GM12801 (cell line): ENCODE results near the gene STK25.

Experiments
- TF ChIP-seq, protein P1 (sequence below): IDR thresholded peaks from one replicate; pipeline ENCODE4 v1.5.1; 2011; ENCODE audit warnings: control low read depth; ENCODE audit not compliant: insufficient read length; ENCODE audit errors: extremely low read depth

The STK25 gene

DNA sequence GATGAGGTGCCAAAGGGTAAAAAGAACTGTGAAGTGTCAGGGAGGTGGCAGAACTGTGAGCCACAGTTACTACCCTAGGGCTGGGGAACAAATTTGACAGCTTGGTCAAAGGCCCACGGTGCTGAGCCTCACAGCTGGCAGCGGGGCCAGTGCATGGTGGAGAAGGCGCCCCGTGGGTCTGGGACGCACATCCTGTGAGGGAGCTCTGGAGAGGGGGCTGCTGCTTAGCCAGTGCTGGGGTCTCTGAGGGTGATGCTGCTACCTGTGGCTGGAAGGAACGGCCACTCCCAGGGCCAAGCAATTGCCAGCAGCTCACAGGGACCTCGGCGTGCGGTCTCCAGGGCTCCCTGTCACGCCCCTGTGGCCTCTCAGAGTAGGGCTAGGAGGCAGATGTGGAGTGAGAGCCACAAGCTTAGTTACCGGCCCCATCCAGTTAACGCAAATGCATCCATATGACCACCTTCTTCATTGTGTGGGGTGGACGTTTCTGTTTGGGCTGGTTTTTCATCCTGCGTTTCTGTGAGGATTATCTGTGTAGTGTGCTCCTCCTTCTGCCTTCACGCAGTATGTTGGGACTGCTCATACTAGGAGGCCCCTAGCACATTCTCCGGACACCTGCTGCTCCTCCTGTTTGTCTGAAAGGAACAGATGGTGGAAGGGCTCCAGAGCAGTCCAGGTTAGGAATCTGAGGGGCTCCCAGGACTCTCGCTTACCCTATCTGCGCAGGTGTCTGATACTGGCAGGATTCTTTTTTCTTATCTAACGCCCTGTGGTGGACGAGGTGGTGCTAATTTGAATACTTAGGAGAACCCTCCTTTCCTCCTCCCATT lies 26.0 kb downstream of the STK25 start:
- TF ChIP-seq, protein P1, sequence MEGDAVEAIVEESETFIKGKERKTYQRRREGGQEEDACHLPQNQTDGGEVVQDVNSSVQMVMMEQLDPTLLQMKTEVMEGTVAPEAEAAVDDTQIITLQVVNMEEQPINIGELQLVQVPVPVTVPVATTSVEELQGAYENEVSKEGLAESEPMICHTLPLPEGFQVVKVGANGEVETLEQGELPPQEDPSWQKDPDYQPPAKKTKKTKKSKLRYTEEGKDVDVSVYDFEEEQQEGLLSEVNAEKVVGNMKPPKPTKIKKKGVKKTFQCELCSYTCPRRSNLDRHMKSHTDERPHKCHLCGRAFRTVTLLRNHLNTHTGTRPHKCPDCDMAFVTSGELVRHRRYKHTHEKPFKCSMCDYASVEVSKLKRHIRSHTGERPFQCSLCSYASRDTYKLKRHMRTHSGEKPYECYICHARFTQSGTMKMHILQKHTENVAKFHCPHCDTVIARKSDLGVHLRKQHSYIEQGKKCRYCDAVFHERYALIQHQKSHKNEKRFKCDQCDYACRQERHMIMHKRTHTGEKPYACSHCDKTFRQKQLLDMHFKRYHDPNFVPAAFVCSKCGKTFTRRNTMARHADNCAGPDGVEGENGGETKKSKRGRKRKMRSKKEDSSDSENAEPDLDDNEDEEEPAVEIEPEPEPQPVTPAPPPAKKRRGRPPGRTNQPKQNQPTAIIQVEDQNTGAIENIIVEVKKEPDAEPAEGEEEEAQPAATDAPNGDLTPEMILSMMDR, result no peak

DNA sequence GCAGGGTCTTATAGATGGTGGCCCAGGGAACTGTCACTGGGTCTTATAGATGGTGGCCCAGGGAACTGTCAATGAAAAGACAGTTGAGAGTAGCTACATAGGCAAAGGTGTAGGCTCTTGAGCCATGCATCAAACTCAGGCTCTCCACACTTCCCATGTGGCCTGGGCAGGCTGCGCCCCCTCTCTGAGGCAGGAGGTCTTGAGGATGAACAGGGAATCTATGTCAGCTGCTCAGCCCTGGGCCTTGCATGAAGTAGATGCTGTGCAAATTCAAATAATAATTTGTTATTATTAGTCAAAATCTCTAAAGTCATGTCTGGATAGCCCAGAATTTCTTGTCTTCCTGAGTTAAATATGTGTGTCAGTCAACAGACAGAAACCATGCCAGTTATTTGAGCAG lies 26.7 kb downstream of the STK25 start:
- TF ChIP-seq, protein P1, result no peak

DNA sequence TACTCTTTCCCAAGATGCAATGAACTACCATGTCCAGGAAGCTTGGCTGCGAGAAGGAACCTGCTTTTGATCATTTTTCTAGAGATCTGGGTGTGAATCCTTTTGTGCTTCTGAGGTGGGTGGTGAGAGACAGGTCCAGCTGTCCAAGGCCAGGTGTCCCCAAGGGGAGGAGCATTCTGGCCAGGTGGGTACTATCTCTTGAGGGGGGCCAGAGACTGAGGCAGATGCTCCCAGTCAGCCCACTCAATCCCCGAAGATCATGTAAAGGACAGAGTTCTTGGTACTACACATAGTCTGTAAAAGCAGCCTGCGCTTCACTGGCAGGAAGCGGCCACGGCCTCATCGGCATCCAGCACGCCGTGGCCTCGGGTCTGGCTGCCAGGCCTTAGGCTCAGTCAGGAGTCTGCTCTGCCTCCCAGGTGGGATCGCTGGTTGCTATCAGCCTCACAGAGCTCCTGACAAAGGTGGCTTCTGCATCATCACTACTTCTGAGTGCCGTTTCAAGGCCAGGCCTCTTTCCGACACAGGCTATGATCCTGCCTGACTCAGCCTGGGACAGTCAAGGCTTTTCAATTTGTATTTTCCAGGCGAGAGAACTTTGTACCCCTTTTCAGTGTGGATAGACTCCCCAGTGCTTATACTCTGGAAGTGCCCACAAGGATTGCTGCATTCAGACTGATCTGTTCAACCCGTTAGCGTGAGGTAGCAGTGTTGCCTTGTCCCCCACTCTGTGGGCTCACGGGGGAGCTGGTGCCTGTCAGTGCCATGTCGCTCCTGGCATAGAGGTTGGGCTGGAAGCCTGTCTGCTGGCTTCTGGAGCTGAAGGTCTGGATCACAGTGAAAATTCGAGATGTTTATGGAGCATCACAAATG lies 29.1 kb downstream of the STK25 start:
- TF ChIP-seq, protein P1, result no peak

DNA sequence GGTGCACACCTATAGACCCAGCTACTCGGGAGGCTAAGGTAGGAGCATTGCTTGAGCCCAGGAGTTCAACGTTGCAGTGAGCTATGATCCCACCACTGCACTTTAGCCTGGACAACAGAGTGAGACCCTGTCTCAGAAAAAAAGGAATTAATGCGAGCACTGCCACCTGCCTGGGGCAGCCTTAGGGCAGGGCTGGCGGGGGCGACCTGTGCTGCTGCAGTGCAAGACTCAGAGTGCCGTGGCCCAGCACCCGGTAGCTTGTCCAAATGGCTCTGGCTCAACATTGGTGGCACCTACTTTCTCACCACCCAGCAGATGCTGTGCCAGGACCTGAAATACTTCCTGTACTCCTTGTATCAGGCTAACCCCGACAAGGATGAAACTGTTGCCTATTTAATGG lies 30.2 kb downstream of the STK25 start:
- TF ChIP-seq, protein P1, result no peak

DNA sequence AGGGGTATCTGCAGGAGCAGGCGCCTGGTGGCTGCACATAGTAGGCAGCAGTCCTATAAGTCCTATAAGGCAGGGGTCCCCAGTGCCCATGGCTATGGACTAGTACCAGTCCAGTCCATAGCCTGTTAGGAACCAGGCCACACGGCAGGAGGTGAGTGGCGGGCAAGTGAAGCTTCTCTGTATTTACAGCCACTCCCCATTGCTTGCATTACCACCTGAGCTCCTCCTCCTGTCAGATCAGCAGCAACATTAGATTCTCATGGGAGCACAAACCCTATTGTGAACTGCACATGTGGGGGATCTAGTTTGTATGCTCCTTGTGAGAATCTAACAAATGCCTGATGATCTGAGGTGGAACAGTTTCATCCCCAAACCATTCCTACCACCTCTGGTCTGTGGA lies 33.1 kb downstream of the STK25 start:
- TF ChIP-seq, protein P1, result no peak

DNA sequence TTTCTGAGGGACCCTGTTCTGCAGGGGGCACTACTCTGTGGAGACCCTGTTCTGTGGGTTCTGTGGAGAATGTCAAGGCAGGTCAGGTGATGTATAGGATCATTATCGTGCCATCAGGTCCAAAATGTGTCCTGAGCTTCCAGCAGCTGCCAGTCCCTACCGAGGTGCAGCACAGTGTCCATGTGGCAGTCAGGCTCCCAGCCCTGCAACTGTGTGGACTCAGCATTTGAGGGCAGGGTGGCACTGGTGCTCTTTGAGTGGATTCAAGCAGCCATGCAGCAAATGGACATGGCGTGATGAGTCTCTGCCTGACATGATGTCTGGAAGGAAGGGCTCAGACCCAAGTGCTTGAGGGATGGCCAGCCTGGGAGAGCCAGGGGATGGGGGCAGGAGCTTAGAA lies 35.0 kb downstream of the STK25 start:
- TF ChIP-seq, protein P1, result no peak

DNA sequence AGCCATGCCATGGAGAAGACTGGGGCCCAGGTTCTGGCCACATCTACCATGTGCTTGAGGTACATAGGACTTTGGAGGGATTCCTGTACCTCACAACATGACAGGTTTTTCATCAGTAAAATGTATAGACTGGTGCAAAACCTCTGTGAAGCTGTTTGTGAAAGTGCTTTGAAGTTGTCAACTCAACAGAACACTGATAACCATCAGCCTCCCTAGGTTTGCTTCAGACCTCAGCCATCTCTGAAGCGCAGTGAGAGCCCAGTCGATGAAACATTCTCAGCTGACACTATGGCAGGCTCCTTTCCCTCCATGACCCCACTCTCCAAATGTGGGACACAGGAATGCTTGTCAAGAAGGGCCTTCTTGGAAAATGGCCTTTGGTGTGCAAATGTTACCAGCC lies 38.6 kb downstream of the STK25 start:
- TF ChIP-seq, protein P1, result no peak
